HG03175 (cell line): Measurements from ENCODE around the gene ITGBL1.

Experiments
- ATAC-seq: cut with Tn5 transposase; IDR thresholded peaks from one replicate; pipeline ENCODE4 v1.9.1; 2021; ENCODE audit warnings: mild to moderate bottlenecking, moderate library complexity; ENCODE audit not compliant: unreplicated experiment

The ITGBL1 gene

GRCh38 chr13:101556676-101557123 is 104.2 kb downstream of the ITGBL1 start:
- no peak for ATAC-seq

GRCh38 chr13:101565317-101565716 is 112.8 kb downstream of the ITGBL1 start:
- no peak for ATAC-seq

GRCh38 chr13:101567841-101568240 is 115.4 kb downstream of the ITGBL1 start:
- ATAC-seq, result no peak

- no peak for ATAC-seq
Observed at GRCh38 chr13:101569807-101570206, 117.3 kb downstream of the ITGBL1 start.

GRCh38 chr13:101570410-101570809 is 117.9 kb downstream of the ITGBL1 start:
- no peak for ATAC-seq

GRCh38 chr13:101572456-101572855 is 120.0 kb downstream of the ITGBL1 start:
- ATAC-seq, result no peak

GRCh38 chr13:101575581-101575980 is 123.1 kb downstream of the ITGBL1 start:
- no peak for ATAC-seq

GRCh38 chr13:101576455-101576854 is 124.0 kb downstream of the ITGBL1 start:
- ATAC-seq, result no peak

GRCh38 chr13:101576977-101577376 is 124.5 kb downstream of the ITGBL1 start:
- ATAC-seq, result no peak

GRCh38 chr13:101579281-101579802 is 126.9 kb downstream of the ITGBL1 start:
- no peak for ATAC-seq

- no peak for ATAC-seq
Observed at GRCh38 chr13:101584331-101584730, 131.9 kb downstream of the ITGBL1 start.

- ATAC-seq, result no peak
Observed at GRCh38 chr13:101590479-101590878, 138.0 kb downstream of the ITGBL1 start.

GRCh38 chr13:101594936-101595335 is 142.5 kb downstream of the ITGBL1 start:
- ATAC-seq, result no peak

GRCh38 chr13:101596803-101597202 is 144.3 kb downstream of the ITGBL1 start:
- ATAC-seq, result no peak

- no peak for ATAC-seq
Observed at GRCh38 chr13:101611491-101612475, 159.3 kb downstream of the ITGBL1 start.

GRCh38 chr13:101612735-101613134 is 160.3 kb downstream of the ITGBL1 start:
- no peak for ATAC-seq

GRCh38 chr13:101614491-101614890 is 162.0 kb downstream of the ITGBL1 start:
- ATAC-seq, result no peak

GRCh38 chr13:101618440-101619187 is 166.1 kb downstream of the ITGBL1 start:
- no peak for ATAC-seq

- no peak for ATAC-seq
Observed at GRCh38 chr13:101621099-101621498, 168.6 kb downstream of the ITGBL1 start.

- no peak for ATAC-seq
Observed at GRCh38 chr13:101623470-101624209, 171.2 kb downstream of the ITGBL1 start.
